ENCODE results near the gene LRMDA.

LRMDA gene

DNA sequence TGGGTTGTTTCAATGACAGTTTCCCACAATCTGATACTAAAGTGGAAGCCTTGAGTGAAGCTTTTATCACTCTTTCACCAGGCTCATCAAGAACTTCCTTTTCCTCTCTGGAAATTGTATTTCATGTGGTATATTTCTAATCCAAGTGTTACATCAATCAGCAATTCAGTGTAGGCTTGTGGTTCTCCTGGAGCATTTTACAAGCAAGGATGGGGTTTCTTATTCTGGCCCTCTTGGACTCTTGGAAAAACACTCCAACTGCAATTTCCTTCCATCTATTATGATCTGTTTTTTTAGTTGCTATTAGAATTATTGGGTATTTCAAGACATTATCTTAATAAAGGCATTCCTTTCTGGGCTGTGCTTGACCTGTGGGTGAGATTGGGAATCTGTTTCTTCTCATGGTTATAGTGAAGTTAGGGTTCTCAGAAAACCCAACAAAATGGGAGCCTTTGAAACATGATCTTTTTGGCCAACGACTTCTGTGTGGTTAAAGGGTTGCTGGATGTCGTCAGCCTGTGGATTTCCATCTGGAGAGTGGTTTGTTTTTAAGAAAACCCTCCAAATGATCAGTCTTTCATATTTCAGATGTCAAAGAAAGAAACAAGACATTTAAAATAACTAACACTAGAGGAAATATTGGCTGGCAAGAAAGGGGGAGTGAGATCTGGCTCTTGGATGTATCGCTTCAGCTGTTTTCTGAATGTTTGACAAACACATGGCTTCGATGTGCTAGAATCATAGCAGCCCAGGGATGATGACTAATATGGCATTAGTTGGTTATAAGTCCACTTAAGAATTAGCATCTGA, 540.2 kb downstream of the LRMDA start:
- Histone ChIP-seq H3K36me3 (ENCODE audit: control insufficient read depth, insufficient read depth, low read length) (no peaks in the 10 kb centered on the region), H3K27ac (no peak overlapping the region), H3K9ac (no peak overlapping the region), H3K79me2 (no peaks in the 10 kb centered on the region), H3K4me2 (ENCODE audit: low read length) (no peak overlapping the region), H2AFZ (no peak overlapping the region), H3K4me3 (ENCODE audit: low read depth, low read length) (no peak overlapping the region), H3K9me3 (ENCODE audit: control insufficient read depth, low read length) (no peaks in the 10 kb centered on the region), H3K4me1 (no peaks in the 10 kb centered on the region), H3K27me3 (ENCODE audit: control insufficient read depth, insufficient read depth, low read length) (no peaks in the 10 kb centered on the region)
- TF ChIP-seq, protein P1, sequence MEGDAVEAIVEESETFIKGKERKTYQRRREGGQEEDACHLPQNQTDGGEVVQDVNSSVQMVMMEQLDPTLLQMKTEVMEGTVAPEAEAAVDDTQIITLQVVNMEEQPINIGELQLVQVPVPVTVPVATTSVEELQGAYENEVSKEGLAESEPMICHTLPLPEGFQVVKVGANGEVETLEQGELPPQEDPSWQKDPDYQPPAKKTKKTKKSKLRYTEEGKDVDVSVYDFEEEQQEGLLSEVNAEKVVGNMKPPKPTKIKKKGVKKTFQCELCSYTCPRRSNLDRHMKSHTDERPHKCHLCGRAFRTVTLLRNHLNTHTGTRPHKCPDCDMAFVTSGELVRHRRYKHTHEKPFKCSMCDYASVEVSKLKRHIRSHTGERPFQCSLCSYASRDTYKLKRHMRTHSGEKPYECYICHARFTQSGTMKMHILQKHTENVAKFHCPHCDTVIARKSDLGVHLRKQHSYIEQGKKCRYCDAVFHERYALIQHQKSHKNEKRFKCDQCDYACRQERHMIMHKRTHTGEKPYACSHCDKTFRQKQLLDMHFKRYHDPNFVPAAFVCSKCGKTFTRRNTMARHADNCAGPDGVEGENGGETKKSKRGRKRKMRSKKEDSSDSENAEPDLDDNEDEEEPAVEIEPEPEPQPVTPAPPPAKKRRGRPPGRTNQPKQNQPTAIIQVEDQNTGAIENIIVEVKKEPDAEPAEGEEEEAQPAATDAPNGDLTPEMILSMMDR (IDR thresholded peaks at IDR 0.05) = no peak

DNA sequence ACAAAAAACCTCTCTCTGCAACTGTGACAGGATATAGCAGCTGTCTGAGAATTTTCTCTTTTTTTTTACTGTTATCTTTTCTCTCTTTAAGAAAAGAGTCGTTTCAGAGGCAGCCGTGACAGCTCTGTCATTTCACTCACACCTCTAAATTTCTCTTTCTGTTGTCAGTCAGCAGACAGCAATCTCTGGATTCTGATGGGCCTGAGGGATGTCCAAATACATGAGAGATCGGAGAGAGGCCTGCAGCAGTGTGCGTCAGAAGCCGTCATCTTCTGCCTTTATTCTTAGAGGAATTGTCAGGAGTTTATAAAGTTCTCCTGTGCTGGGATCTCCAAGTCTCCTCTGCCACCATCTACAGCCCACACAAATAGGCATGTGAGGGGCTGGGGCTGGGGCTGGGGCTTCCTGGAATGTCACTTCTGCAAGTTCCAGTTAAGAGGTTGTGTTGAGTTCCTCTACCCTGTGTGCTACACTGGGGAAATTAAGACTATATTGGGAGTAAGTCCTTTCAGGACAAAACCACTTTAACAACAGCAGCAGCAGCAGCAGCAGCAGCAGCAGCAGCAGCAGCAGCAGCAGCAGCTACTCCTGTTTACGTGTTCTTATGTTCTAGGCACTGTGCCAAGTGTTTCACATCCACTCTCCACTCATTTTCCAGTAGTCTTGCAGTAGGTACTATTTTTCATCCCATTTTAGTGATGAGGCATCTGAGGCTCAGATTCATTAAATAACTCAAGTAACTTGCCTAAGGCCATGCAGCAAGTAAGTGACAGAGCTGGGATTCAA, 541.3 kb downstream of the LRMDA start:
- Histone ChIP-seq H3K4me3 (ENCODE audit: low read depth, low read length) (no peak overlapping the region), H3K27ac (no peak overlapping the region), H3K27me3 (ENCODE audit: control insufficient read depth, insufficient read depth, low read length) (no peaks in the 10 kb centered on the region), H3K36me3 (ENCODE audit: control insufficient read depth, insufficient read depth, low read length) (no peaks in the 10 kb centered on the region), H3K9ac (no peak overlapping the region), H2AFZ (no peak overlapping the region), H3K4me1 (no peaks in the 10 kb centered on the region), H3K4me2 (ENCODE audit: low read length) (no peak overlapping the region), H3K9me3 (ENCODE audit: control insufficient read depth, low read length) (no peaks in the 10 kb centered on the region), H3K79me2 (no peaks in the 10 kb centered on the region)
- TF ChIP-seq, protein P1 (IDR thresholded peaks at IDR 0.05) = no peak

DNA sequence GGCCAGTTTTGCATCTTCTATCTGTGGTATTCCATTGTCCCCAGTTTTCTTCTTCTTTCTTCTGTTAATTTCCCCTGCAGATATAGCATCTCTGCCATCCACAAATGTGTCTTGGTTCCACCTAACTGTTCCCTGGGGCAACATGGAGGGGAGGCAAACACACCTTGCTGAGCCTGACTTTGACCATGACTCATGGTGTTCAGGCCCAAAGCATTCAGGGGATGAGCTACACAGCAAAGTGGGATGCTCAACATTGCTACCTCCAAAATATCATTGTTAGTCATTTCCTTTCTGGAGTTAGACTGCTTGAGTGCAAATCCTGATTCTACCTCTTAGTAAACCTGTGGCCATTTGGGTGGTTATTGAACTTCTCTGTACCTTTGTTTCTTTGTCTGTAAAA, 542.7 kb downstream of the LRMDA start:
- H3K27ac ChIP-seq = no peak overlapping the region
- no peaks in the 10 kb centered on the region for H3K4me1 ChIP-seq
- no peak overlapping the region for H3K9ac ChIP-seq
- no peaks in the 10 kb centered on the region for H3K27me3 ChIP-seq (ENCODE audit: control insufficient read depth, insufficient read depth, low read length)
- H3K9me3 ChIP-seq (ENCODE audit: control insufficient read depth, low read length) = no peaks in the 10 kb centered on the region
- H3K4me3 ChIP-seq (ENCODE audit: low read depth, low read length) = no peak overlapping the region
- no peaks in the 10 kb centered on the region for H3K79me2 ChIP-seq
- no peak overlapping the region for H2AFZ ChIP-seq
- TF ChIP-seq, protein P1 (IDR thresholded peaks at IDR 0.05) = no peak
- no peaks in the 10 kb centered on the region for H3K36me3 ChIP-seq (ENCODE audit: control insufficient read depth, insufficient read depth, low read length)
- H3K4me2 ChIP-seq (ENCODE audit: low read length) = no peak overlapping the region

DNA sequence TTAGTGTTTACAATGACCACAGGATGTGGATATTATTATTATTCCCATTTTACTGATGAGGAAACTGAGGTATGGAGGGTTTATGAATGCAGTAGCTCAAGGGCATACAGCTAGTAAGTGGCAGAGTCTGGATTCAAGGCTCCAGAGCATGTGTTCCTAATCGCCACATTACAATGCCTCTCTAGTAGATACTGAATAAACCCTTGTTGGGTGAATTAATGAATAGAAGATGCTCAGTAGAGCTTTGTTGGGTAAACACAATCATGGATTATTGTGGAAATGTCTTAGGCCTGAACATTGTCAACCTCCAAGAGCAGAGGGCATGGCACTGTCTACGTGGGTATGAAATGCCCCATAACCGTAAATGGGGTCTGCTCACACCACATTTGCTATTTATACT, 545.3 kb downstream of the LRMDA start:
- H3K9ac ChIP-seq = no peak overlapping the region
- no peaks in the 10 kb centered on the region for H3K9me3 ChIP-seq (ENCODE audit: control insufficient read depth, low read length)
- no peaks in the 10 kb centered on the region for H3K36me3 ChIP-seq (ENCODE audit: control insufficient read depth, insufficient read depth, low read length)
- no peaks in the 10 kb centered on the region for H3K4me1 ChIP-seq
- no peaks in the 10 kb centered on the region for H3K79me2 ChIP-seq
- TF ChIP-seq, protein P1 (IDR thresholded peaks at IDR 0.05) = no peak
- H3K27me3 ChIP-seq (ENCODE audit: control insufficient read depth, insufficient read depth, low read length) = no peaks in the 10 kb centered on the region
- no peak overlapping the region for H2AFZ ChIP-seq
- H3K27ac ChIP-seq = no peak overlapping the region
- H3K4me2 ChIP-seq (ENCODE audit: low read length) = no peak overlapping the region
- no peak overlapping the region for H3K4me3 ChIP-seq (ENCODE audit: low read depth, low read length)

Measured in parathyroid adenoma (tissue), 2 donors.